Measurements from ENCODE around the gene CDRT4.

DNA sequence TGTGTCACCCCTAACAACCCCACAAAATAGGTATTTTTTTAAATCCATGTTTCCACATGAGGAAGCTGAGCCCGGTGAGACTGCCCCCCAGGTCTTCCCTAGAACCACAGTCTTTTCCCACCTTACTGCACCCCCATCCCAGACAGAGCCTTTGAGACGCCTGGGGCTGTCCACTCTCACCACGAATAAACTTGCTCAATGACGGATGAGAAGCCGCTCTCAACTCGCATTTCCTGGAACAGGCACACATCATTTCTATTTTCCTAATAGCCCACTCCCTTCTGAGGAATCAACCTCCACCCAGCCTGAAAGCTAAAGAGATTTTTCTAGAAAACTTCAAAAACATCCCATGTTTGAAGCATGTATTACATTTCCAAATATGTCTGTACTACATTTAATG, 14.1 kb upstream of the CDRT4 start:
- TF ChIP-seq, protein P1, sequence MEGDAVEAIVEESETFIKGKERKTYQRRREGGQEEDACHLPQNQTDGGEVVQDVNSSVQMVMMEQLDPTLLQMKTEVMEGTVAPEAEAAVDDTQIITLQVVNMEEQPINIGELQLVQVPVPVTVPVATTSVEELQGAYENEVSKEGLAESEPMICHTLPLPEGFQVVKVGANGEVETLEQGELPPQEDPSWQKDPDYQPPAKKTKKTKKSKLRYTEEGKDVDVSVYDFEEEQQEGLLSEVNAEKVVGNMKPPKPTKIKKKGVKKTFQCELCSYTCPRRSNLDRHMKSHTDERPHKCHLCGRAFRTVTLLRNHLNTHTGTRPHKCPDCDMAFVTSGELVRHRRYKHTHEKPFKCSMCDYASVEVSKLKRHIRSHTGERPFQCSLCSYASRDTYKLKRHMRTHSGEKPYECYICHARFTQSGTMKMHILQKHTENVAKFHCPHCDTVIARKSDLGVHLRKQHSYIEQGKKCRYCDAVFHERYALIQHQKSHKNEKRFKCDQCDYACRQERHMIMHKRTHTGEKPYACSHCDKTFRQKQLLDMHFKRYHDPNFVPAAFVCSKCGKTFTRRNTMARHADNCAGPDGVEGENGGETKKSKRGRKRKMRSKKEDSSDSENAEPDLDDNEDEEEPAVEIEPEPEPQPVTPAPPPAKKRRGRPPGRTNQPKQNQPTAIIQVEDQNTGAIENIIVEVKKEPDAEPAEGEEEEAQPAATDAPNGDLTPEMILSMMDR (IDR thresholded peaks at IDR 0.05), result no peak
- TF ChIP-seq POLR2AphosphoS5 (IDR thresholded peaks at IDR 0.05; ENCODE audit: low read depth, low read length) (no peak), TAF1 (IDR thresholded peaks at IDR 0.05; ENCODE audit: borderline replicate concordance, low read depth, low read length) (no peak), EZH2phosphoT487 (IDR thresholded peaks at IDR 0.05; ENCODE audit: borderline replicate concordance, low read depth) (no peak)

Data from SK-N-SH (cell line).